ENCODE measurements around the gene PSMB9.

Gene PSMB9

DNA sequence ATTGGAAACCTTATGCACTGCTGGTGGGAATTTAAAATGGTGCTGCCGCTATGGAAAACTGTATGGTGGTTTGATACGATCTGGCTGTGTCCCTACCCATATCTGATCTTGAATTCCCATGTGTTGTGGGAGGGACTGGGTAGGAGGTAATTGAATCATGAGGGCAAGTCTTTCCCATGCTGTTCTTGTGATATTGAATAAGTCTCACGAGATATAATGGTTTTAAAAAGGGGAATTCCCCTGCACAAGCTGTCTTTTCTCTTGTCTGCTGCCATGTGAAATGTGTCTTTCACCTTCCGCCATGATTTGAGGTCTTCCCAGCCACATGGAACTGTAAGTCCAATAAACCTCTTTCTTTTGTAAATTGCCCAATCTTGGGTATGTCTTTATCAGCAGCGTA, 20.3 kb upstream of the PSMB9 start:
- H3K36me3 ChIP-seq (ENCODE audit: insufficient read depth, low read length), result peaks cover 86% of the 10 kb centered on the region
- no peak overlapping the region for H3K4me2 ChIP-seq (ENCODE audit: low read length)
- no peaks in the 10 kb centered on the region for H3K9me2 ChIP-seq (ENCODE audit: low read depth, low read length)
- no peaks in the 10 kb centered on the region for H3K9me3 ChIP-seq (ENCODE audit: low read length)
- no peaks in the 10 kb centered on the region for H4K20me1 ChIP-seq (ENCODE audit: insufficient read depth, low read length)
- H3K9ac ChIP-seq (ENCODE audit: low read length), result no peak overlapping the region
- no peak overlapping the region for H3K4me3 ChIP-seq (ENCODE audit: low read depth, low read length, poor library complexity, severe bottlenecking)
- no peak overlapping the region for H2AFZ ChIP-seq (ENCODE audit: low read length)
- TF ChIP-seq EZH2 (IDR thresholded peaks at IDR 0.05; ENCODE audit: borderline replicate concordance, low read length) (no peak), CTCF (IDR thresholded peaks at IDR 0.05; ENCODE audit: low read length) (no peak)
- H3F3A ChIP-seq (ENCODE audit: insufficient read depth, low read length), result no peaks in the 10 kb centered on the region
- no peak overlapping the region for H3K27ac ChIP-seq (ENCODE audit: low read depth, low read length, poor library complexity, severe bottlenecking)
- peaks cover 19% of the 10 kb centered on the region for H3K4me1 ChIP-seq (ENCODE audit: insufficient read depth, low read length, severe bottlenecking)
- peaks cover 13% of the 10 kb centered on the region for H3K79me2 ChIP-seq (ENCODE audit: insufficient read depth, low read length)
- no peaks in the 10 kb centered on the region for H3K27me3 ChIP-seq (ENCODE audit: insufficient read depth, low read length)

- TF ChIP-seq EZH2 (IDR thresholded peaks at IDR 0.05; ENCODE audit: borderline replicate concordance, low read length), result no peak
- no peak for TF ChIP-seq CTCF (IDR thresholded peaks at IDR 0.05; ENCODE audit: low read length)
- no peaks in the 10 kb centered on the region for H4K20me1 ChIP-seq (ENCODE audit: insufficient read depth, low read length)
- H3K4me3 ChIP-seq (ENCODE audit: low read depth, low read length, poor library complexity, severe bottlenecking), result no peak overlapping the region
- H3K27me3 ChIP-seq (ENCODE audit: insufficient read depth, low read length), result no peaks in the 10 kb centered on the region
- H3K36me3 ChIP-seq (ENCODE audit: insufficient read depth, low read length), result peaks cover 75% of the 10 kb centered on the region
- H3K27ac ChIP-seq (ENCODE audit: low read depth, low read length, poor library complexity, severe bottlenecking), result no peak overlapping the region
- no peak overlapping the region for H3K4me2 ChIP-seq (ENCODE audit: low read length)
- H3K9ac ChIP-seq (ENCODE audit: low read length), result no peak overlapping the region
- peaks cover 13% of the 10 kb centered on the region for H3K79me2 ChIP-seq (ENCODE audit: insufficient read depth, low read length)
- peaks cover 21% of the 10 kb centered on the region for H3K4me1 ChIP-seq (ENCODE audit: insufficient read depth, low read length, severe bottlenecking)
- H3K9me2 ChIP-seq (ENCODE audit: low read depth, low read length), result no peaks in the 10 kb centered on the region
- no peaks in the 10 kb centered on the region for H3F3A ChIP-seq (ENCODE audit: insufficient read depth, low read length)
- H3K9me3 ChIP-seq (ENCODE audit: low read length), result no peaks in the 10 kb centered on the region
- no peak overlapping the region for H2AFZ ChIP-seq (ENCODE audit: low read length)
Measured at GRCh38 chr6:32835167-32835893, 18.7 kb upstream of the PSMB9 start.

DNA sequence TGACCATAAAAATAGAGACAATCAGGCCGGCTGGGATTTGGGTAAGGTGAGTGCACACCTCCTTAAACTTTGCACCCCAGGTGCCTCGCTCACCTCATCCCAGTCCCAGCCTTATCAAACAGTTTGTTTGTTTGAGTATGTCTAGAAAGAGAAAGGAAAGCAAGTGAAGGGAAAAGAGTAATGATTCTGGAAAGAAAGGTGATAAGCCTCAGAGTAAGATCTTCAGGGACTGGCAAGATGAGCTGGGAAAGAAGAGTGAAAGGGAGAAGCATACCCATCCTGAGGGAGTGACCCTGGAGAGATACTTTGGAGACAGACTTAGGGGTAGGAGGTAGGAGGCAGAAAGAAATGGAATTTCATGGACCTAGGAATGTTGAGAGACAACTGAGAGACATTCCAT, 17.1 kb upstream of the PSMB9 start:
- peak overlapping the region; percentile 95 for H3K4me2 ChIP-seq (ENCODE audit: low read length)
- no peak overlapping the region for H2AFZ ChIP-seq (ENCODE audit: low read length)
- H3K36me3 ChIP-seq (ENCODE audit: insufficient read depth, low read length), result peaks cover 75% of the 10 kb centered on the region
- no peak overlapping the region for H3K27ac ChIP-seq (ENCODE audit: low read depth, low read length, poor library complexity, severe bottlenecking)
- H3K27me3 ChIP-seq (ENCODE audit: insufficient read depth, low read length), result no peaks in the 10 kb centered on the region
- peak overlapping the region; percentile 89 for H3K4me3 ChIP-seq (ENCODE audit: low read depth, low read length, poor library complexity, severe bottlenecking)
- H3K9me2 ChIP-seq (ENCODE audit: low read depth, low read length), result no peaks in the 10 kb centered on the region
- H4K20me1 ChIP-seq (ENCODE audit: insufficient read depth, low read length), result no peaks in the 10 kb centered on the region
- H3F3A ChIP-seq (ENCODE audit: insufficient read depth, low read length), result no peaks in the 10 kb centered on the region
- H3K9me3 ChIP-seq (ENCODE audit: low read length), result no peaks in the 10 kb centered on the region
- peaks cover 30% of the 10 kb centered on the region for H3K4me1 ChIP-seq (ENCODE audit: insufficient read depth, low read length, severe bottlenecking)
- H3K79me2 ChIP-seq (ENCODE audit: insufficient read depth, low read length), result peaks cover 13% of the 10 kb centered on the region
- no peak for TF ChIP-seq EZH2 (IDR thresholded peaks at IDR 0.05; ENCODE audit: borderline replicate concordance, low read length)
- no peak for TF ChIP-seq CTCF (IDR thresholded peaks at IDR 0.05; ENCODE audit: low read length)
- peak overlapping the region; percentile 92; the same call in 1 of the 2 replicates for H3K9ac ChIP-seq (ENCODE audit: low read length)
